Breast epithelium (tissue), 4 donors: ENCODE measurements around the gene MSANTD7. TPM values are rescaled to one million over a fixed set of nuclear protein-coding genes. Genes with fewer than 3 reads are reported as not detected.

Experiments
- DNase-seq, 2 donors: peaks; one replicate each; pipeline ENCODE4 v3.0.0-alpha.2; 2019; ENCODE audit warnings: low spot score in 2 of 2
- H3K27ac ChIP-seq, 2 donors: fragments of 200-600 bp; sonication (generic) in 1 of 2; one replicate each; pipeline ENCODE4 v1.5.1; 2016 to 2019; ENCODE audit warnings: mild to moderate bottlenecking in 1 of 2
- H3K27me3 ChIP-seq, 2 donors: fragments of 200-600 bp; sonication (generic) in 1 of 2; one replicate each; pipeline versions ENCODE4 v1.5.1 to v1.6.0; 2017 to 2019; ENCODE audit warnings: control low read depth in 1 of 2, mild to moderate bottlenecking in 1 of 2
- H3K36me3 ChIP-seq: fragments of 200-600 bp; one replicate; pipeline ENCODE4 v1.5.1; 2019
- H3K4me1 ChIP-seq, 2 donors: fragments of 200-600 bp; sonication (generic); one replicate each; pipeline ENCODE4 v1.5.1; 2016 to 2019; ENCODE audit warnings: control low read depth in 1 of 2
- H3K4me3 ChIP-seq, 3 donors: fragments of 200-600 bp; sonication (generic); 1 replicate in 2 of 3; 2 replicates in 1 of 3; pipeline ENCODE4 v1.5.1; 2016 to 2019; ENCODE audit warnings: mild to moderate bottlenecking in 3 of 3, moderate library complexity in 2 of 3
- H3K9me3 ChIP-seq, 2 donors: fragments of 200-600 bp; sonication (generic) in 1 of 2; one replicate each; pipeline ENCODE4 v1.5.1; 2016 to 2019; ENCODE audit warnings: control low read depth in 1 of 2
- POLR2A ChIP-seq: fragments of 450-650 bp; IDR thresholded peaks from one replicate; pipeline ENCODE4 v1.6.1; 2016; ENCODE audit warnings: antibody characterized with exemption, mild to moderate bottlenecking, moderate library complexity
- POLR2AphosphoS5 ChIP-seq, 3 donors: sonication (generic); formaldehyde crosslinking; IDR thresholded peaks; one replicate each; pipeline ENCODE4 v1.6.1; 2017; ENCODE audit warnings: antibody characterized with exemption in 3 of 3
- intact Hi-C: fragments of 100-400 bp; cut with DNase I; formaldehyde crosslinking; loops from one replicate; pipeline ENCODE4 v1.15.1; 2023; ENCODE audit warnings: low total_unique reads
- total RNA-seq, 3 donors: library from RNA; depleted of rRNA; stranded (reverse); fragments of >200 nt; gene quantifications; one replicate each; pipeline ENCODE4 v1.1.0, GENCODE V29; 2016
- TF ChIP-seq, protein P1 (sequence below), 3 donors: fragments of 450-650 bp; IDR thresholded peaks; one replicate each; pipeline ENCODE4 v1.5.1; 2016 to 2017; ENCODE audit warnings: antibody characterized with exemption in 3 of 3, mild to moderate bottlenecking in 3 of 3, moderate library complexity in 3 of 3

Gene MSANTD7
- total RNA-seq, 3 donors from 2014 or later = 9.6 to 14.0 (median 11.1) TPM

DNA sequence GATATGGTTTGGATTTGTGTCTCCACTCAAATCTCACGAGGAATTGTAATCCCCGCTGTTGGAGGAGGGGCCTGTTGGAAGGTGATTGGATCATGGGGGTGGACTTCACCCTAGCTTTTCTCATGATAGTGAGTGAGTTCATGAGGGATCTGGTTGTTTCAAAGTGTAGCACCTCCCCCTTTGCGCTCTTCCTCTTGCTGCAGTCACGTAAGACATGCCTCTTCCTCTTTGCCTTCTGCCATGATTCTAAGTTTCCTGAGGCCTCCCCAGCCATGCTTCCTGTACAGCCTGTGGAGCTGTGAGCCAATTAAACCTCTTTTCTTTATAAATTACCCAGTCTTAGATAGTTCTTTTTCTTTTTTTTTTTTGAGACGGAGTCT lies 17.3 kb upstream of the MSANTD7 start:
- intact Hi-C loops = no loop called here
- DNase-seq = no peak
- no peaks in the 10 kb centered on the region for H3K27me3 ChIP-seq
- no peak overlapping the region for H3K4me3 ChIP-seq
- H3K36me3 ChIP-seq = no peaks in the 10 kb centered on the region
- H3K4me1 ChIP-seq = no peaks in the 10 kb centered on the region
- H3K27ac ChIP-seq = no peak overlapping the region
- TF ChIP-seq, protein P1, sequence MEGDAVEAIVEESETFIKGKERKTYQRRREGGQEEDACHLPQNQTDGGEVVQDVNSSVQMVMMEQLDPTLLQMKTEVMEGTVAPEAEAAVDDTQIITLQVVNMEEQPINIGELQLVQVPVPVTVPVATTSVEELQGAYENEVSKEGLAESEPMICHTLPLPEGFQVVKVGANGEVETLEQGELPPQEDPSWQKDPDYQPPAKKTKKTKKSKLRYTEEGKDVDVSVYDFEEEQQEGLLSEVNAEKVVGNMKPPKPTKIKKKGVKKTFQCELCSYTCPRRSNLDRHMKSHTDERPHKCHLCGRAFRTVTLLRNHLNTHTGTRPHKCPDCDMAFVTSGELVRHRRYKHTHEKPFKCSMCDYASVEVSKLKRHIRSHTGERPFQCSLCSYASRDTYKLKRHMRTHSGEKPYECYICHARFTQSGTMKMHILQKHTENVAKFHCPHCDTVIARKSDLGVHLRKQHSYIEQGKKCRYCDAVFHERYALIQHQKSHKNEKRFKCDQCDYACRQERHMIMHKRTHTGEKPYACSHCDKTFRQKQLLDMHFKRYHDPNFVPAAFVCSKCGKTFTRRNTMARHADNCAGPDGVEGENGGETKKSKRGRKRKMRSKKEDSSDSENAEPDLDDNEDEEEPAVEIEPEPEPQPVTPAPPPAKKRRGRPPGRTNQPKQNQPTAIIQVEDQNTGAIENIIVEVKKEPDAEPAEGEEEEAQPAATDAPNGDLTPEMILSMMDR (IDR thresholded peaks at IDR 0.05) = no peak
- TF ChIP-seq POLR2A = no peak
- TF ChIP-seq POLR2AphosphoS5 (IDR thresholded peaks at IDR 0.05) = no peak
- H3K9me3 ChIP-seq = no peaks in the 10 kb centered on the region

GRCh38 chr10:14821635-14822375 lies 16.3 kb upstream of the MSANTD7 start:
- intact Hi-C loops = no loop called here
- H3K27ac ChIP-seq = no peak overlapping the region
- no peak overlapping the region for H3K4me3 ChIP-seq
- no peaks in the 10 kb centered on the region for H3K36me3 ChIP-seq
- no peaks in the 10 kb centered on the region for H3K9me3 ChIP-seq
- TF ChIP-seq, protein P1 (IDR thresholded peaks at IDR 0.05) = no peak
- TF ChIP-seq POLR2AphosphoS5 (IDR thresholded peaks at IDR 0.05) = no peak
- TF ChIP-seq POLR2A = no peak
- H3K4me1 ChIP-seq = no peaks in the 10 kb centered on the region
- no peak for DNase-seq
- H3K27me3 ChIP-seq = no peaks in the 10 kb centered on the region

DNA sequence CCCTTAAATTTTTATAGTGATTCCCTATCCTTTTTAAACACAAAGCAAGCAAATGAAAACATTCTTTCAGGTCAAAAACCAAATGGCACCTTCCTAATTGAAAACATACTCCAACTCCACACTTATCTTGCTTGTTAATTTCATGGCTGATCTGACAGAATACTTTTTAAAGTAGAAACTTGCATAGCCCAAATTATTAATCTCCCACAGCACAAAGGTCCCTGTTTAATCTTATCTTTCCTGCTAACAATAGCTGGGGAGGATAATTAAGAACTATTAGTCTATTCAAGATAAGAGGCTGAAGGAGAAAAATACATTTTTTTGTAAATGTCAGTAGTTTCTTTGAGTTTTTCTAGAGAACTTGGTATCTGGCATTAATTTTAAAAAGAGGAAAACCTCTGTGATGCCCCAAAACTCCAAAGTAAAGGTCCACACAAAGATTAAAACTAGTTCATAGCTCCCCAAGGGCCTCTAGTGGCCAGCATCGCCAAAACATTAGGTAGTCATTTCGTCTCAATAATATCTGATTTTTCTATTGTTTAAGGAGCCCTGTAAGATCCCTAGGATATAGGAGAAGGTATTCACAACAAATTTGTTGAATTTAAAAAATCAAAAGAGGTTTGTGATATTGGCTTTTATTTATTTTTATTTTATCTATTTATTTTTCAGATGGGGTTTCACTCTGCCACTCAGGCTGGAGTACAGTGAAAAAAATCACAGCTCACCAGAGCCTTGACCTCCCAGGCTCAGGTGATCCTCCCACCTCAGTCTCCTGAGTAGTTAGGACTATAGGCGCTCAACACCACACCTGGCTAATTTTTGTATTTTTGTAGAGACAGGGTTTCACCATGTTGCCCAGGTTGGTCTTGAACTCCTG lies 15.0 kb upstream of the MSANTD7 start:
- Histone ChIP-seq H3K4me3 (no peak overlapping the region), H3K36me3 (no peaks in the 10 kb centered on the region), H3K27me3 (no peaks in the 10 kb centered on the region), H3K9me3 (no peaks in the 10 kb centered on the region), H3K27ac (no peak overlapping the region), H3K4me1 (no peaks in the 10 kb centered on the region)
- TF ChIP-seq, protein P1 (IDR thresholded peaks at IDR 0.05) = peak; percentile 9 to 60 (median 56)
- no peak for TF ChIP-seq POLR2A
- DNase-seq = no peak
- intact Hi-C loops = no loop called here

- Histone ChIP-seq H3K4me3 (no peak overlapping the region), H3K27me3 (no peaks in the 10 kb centered on the region), H3K9me3 (no peaks in the 10 kb centered on the region), H3K27ac (no peak overlapping the region), H3K4me1 (no peaks in the 10 kb centered on the region), H3K36me3 (no peaks in the 10 kb centered on the region)
- intact Hi-C loops = no loop called here
- no peak for DNase-seq
- no peak for TF ChIP-seq POLR2A
Measured at GRCh38 chr10:14823966-14824365, 14.1 kb upstream of the MSANTD7 start.

DNA sequence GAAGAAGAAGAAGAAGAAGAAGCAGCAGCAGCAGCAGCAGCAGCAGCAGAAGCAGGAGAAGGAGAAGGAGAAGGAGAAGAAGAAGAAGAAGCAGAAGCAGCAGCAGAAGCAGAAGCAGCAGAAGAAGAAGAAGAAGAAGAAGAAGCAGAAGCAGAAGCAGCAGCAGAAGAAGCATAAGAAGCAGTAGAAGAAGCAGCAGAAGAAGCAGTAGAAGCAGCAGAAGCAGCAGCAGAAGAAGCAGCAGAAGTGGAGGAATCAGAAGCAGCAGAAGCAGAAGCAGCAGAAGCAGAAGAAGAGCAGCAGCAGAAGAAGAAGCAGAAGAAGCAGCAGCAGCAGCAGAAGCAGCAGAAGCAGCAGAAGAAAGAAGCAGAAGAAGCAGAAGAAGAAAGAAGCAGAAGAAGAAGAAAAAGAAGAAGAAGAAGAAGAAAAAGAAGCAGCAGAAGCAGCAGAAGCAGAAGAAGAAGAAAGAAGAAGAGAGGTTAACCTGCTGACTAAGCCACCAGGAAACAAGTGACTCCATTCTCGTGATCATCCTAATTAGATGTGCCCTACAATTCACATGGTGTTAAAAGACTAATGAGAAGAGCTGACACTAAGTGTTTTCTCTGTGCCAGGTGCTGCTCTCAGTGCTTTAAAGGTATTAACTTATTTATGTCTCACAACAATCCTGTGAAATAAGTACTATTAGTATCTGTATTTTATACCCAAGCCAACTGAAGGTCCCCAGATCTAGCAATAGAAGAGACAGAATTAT lies 11.9 kb upstream of the MSANTD7 start:
- DNase-seq = no peak
- no peak overlapping the region for H3K4me3 ChIP-seq
- no peaks in the 10 kb centered on the region for H3K4me1 ChIP-seq
- H3K9me3 ChIP-seq = no peaks in the 10 kb centered on the region
- no peak overlapping the region for H3K27ac ChIP-seq
- H3K27me3 ChIP-seq = no peaks in the 10 kb centered on the region
- intact Hi-C loops = no loop called here
- H3K36me3 ChIP-seq = no peaks in the 10 kb centered on the region
- TF ChIP-seq POLR2A = no peak
- TF ChIP-seq, protein P1 (IDR thresholded peaks at IDR 0.05) = no peak
- TF ChIP-seq POLR2AphosphoS5 (IDR thresholded peaks at IDR 0.05) = no peak
